ENCODE data around the gene SDK2. TPM values are rescaled to one million over a fixed set of nuclear protein-coding genes. Genes with fewer than 3 reads are reported as not detected.

Gene SDK2
- total RNA-seq, 4 donors from 2014 or later = 0.18 to 3.3 (median 1.2) TPM

DNA sequence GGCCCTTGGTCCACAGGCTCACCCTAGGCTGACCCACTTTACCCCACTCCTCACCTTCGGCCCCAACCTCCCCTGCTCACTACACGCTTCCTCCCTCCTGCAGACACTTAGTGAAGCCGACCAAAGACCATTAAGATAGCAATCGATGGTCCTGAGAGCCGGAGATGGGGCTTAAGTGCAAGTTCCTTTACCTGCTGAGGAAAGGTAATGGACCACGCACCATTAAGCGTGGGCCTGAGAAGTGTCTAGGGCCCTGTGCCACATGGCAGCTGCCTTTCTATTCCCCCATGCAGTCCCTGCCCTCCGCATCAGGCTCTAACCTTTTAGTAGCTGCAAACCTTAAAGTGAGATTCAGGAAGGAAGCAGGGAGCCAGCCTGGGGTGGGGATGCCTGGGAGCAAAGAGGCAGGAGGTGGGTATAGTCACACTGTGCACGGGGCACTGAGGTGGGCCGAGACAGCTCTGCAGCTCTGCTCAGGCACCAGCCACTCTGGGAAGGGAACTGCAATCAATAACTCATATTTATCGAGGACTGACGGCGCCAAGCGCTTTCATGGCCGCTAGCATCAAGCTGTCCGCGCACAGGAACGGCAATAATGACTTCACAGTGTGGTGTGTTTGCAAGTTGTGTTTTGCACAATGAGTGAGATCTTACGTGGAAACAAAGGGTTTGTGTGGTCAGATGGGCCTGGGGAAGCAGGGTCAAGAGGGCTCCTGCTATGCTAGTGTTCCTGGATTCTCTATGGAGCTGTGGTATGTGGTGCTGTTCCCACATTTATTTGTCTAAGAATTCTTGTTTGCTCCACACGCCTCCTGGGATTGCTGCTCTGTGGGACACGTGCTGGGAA, 247.6 kb downstream of the SDK2 start:
- H3K4me1 ChIP-seq = no peaks in the 10 kb centered on the region
- DNase-seq = no peak
- H3K27me3 ChIP-seq = no peaks in the 10 kb centered on the region
- no peak overlapping the region for H3K27ac ChIP-seq
- H3K9me3 ChIP-seq = no peaks in the 10 kb centered on the region
- no peak for TF ChIP-seq POLR2A (IDR thresholded peaks at IDR 0.05)
- TF ChIP-seq CTCF (IDR thresholded peaks at IDR 0.05) = no peak
- no peaks in the 10 kb centered on the region for H3K36me3 ChIP-seq
- no peak overlapping the region for H3K4me3 ChIP-seq

DNA sequence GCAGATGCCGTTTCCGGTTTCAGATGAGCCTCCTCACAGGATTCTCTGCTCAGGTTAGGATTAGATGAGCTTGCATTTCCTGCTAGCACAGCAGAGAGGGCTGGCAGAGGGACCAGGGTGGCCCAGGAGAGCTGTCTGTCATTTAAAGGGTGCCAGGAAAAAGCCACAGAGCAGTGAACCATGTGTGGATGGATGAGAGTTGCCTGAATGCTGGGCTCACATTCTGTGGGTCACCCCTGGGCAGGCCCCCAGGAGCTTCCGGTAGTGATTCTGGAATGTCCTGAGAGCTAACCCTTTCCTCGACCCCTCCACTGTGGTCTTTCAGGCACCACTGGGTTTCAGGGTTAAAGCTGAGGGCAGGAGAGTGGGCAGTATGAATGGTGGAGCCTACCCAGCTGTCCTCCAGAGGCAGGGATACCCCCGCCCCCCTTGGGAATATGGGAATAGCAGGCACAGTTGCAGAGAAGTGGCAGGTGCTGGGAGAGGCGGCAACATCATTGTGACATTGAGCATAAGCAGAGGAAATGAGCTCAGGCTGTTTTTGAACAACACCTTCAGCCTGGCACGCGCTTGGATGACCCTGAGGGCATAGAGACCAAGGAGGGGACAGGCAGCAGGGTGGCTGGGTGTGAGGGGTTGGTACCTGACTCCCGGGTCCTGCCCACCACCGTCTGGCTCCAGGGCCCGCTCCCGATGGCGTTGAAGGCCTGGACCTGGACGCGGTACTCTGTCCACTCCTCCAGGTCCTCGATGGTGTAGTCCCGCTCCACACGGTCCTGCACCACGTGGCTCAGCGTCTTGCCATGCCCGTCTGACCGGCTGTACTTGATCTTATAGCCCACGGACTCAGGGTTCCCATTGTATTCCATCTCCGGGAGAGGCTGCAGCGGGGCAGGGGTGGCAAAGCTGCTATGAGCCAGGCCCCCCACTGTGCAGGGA, 249.5 kb downstream of the SDK2 start:
- Histone ChIP-seq H3K4me3 (no peak overlapping the region), H3K9me3 (no peaks in the 10 kb centered on the region), H3K27me3 (no peaks in the 10 kb centered on the region), H3K36me3 (no peaks in the 10 kb centered on the region), H3K27ac (no peak overlapping the region), H3K4me1 (no peaks in the 10 kb centered on the region)
- DNase-seq = no peak
- TF ChIP-seq CTCF (IDR thresholded peaks at IDR 0.05) (no peak), POLR2A (IDR thresholded peaks at IDR 0.05) (no peak)

DNA sequence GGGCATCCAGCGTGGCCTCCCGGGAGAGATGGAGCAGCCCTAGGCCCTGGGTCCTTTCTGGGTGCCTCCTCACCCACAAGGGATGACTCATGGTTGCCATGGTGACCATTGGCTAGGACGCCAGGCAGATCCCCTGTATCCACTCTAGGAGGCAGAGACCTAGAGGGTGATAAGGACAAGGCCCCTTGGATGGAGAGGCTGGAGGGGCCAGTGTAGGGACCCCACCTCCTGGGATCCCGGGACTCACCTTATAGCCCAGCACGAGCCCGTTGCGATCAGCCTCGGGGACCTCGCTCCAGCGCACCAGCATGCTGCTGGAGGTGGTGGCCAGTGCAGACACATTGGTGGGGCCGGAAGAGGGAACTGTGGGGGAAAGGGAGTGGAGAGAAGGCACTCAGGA, 250.3 kb downstream of the SDK2 start:
- DNase-seq = no peak
- TF ChIP-seq CTCF (IDR thresholded peaks at IDR 0.05) (no peak), POLR2A (IDR thresholded peaks at IDR 0.05) (no peak)
- no peaks in the 10 kb centered on the region for H3K9me3 ChIP-seq
- H3K27me3 ChIP-seq = no peaks in the 10 kb centered on the region
- no peak overlapping the region for H3K27ac ChIP-seq
- H3K4me1 ChIP-seq = no peaks in the 10 kb centered on the region
- no peak overlapping the region for H3K4me3 ChIP-seq
- no peaks in the 10 kb centered on the region for H3K36me3 ChIP-seq

- Histone ChIP-seq H3K36me3 (no peaks in the 10 kb centered on the region), H3K9me3 (no peaks in the 10 kb centered on the region), H3K4me1 (no peaks in the 10 kb centered on the region), H3K27me3 (no peaks in the 10 kb centered on the region), H3K27ac (no peak overlapping the region), H3K4me3 (no peak overlapping the region)
- no peak for TF ChIP-seq CTCF (IDR thresholded peaks at IDR 0.05)
- no peak for TF ChIP-seq POLR2A (IDR thresholded peaks at IDR 0.05)
- DNase-seq = no peak
Measured at GRCh38 chr17:73393381-73393780, 250.9 kb downstream of the SDK2 start.

DNA sequence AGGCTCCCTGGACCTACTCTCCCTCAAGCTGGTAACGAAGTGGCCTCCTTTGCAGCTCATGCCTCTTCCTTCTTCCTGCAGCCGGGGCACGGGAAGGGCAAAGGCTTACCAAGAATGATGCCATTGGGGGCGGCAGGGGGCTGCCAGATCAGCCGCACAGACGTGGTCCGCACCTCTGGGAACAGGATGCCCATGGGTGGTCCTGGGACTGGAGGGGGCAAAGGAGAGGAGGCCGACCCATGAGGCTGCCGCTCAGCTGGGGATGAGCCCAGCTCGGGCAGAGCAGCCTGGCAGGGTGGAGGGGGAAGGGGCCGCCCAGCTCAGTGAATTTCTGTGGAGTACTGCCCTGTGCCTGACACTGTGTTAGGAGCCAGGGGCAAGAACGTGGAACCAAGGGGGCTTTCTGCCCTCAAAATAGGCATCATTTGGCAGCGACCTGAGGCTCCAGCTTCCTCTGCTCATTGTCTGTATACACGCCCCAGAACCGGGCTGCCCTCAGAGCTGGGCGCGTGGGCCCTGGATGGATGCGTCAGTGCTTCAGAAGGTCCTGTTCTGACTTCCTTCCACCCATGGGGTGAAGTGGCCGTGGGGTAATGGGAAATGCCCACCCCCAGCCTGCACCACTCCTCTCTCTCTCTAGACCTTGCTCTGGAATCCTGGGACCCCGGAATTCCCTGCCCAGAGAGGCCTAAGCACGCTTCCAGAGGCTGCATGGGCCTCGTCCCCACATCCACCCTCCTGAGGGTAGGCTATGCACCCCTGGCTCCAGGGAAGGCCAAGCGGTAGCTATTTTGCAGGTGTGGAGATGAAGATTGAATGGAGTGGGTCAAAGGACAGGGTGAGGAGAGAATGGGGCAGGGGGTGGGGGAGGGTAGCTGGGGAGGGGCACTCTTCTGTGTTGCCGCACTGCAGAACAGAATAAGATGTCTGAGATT, 252.6 kb downstream of the SDK2 start:
- H3K4me1 ChIP-seq = no peaks in the 10 kb centered on the region
- no peaks in the 10 kb centered on the region for H3K36me3 ChIP-seq
- TF ChIP-seq CTCF (IDR thresholded peaks at IDR 0.05) = no peak
- TF ChIP-seq POLR2A (IDR thresholded peaks at IDR 0.05) = no peak
- no peak overlapping the region for H3K27ac ChIP-seq
- H3K27me3 ChIP-seq = no peaks in the 10 kb centered on the region
- DNase-seq = no peak
- no peak overlapping the region for H3K4me3 ChIP-seq
- no peaks in the 10 kb centered on the region for H3K9me3 ChIP-seq

Data from Peyer's patch (tissue), 4 donors.